Upper lobe of right lung (tissue), 1 donor: Measurements from ENCODE around the gene KRT2. TPM values are rescaled to one million over a fixed set of nuclear protein-coding genes. Genes with fewer than 3 reads are reported as not detected.

Source experiments
- ATAC-seq: fragments of 200-7000 bp; cut with Tn5 transposase; one replicate; pipeline ENCODE4 v1.9.1; 2020; ENCODE audit warnings: mild to moderate bottlenecking, moderate library complexity
- DNase-seq: peaks from one replicate; pipeline ENCODE4 v3.0.0-alpha.2; 2020
- H3K27ac ChIP-seq: fragments of 200-600 bp; one replicate; pipeline ENCODE4 v1.8.0; 2022
- H3K27me3 ChIP-seq: fragments of 200-600 bp; one replicate; pipeline ENCODE4 v1.8.0; 2022; ENCODE audit warnings: mild to moderate bottlenecking
- H3K36me3 ChIP-seq: fragments of 200-600 bp; one replicate; pipeline ENCODE4 v1.8.0; 2022
- H3K4me1 ChIP-seq: fragments of 200-600 bp; one replicate; pipeline ENCODE4 v1.8.0; 2022
- H3K4me3 ChIP-seq: fragments of 200-600 bp; one replicate; pipeline ENCODE4 v1.8.0; 2022; ENCODE audit warnings: mild to moderate bottlenecking
- H3K9me3 ChIP-seq: fragments of 200-600 bp; one replicate; pipeline ENCODE4 v1.8.0; 2022
- CTCF ChIP-seq: fragments of 200-600 bp; IDR thresholded peaks from one replicate; pipeline ENCODE4 v1.8.0; 2022; ENCODE audit warnings: antibody characterized with exemption
- intact Hi-C: fragments of 100-400 bp; cut with DNase I; formaldehyde crosslinking; loops from one replicate; pipeline ENCODE4 v1.11.0; 2022
- total RNA-seq: library from RNA; stranded (reverse); fragmentation: NEBNext Ultra II Directional; extraction: Animal tissue kit (Norgen Biotek cat#: 25700); gene quantifications from one replicate; pipeline ENCODE4 v1.2.1, GENCODE V29; 2021
- donor health status: DM: no; HTN: yes; CAD: no; lungs with severe emphysema.

Gene KRT2
- total RNA-seq, 1 donor from 2014 or later, result not detected

DNA sequence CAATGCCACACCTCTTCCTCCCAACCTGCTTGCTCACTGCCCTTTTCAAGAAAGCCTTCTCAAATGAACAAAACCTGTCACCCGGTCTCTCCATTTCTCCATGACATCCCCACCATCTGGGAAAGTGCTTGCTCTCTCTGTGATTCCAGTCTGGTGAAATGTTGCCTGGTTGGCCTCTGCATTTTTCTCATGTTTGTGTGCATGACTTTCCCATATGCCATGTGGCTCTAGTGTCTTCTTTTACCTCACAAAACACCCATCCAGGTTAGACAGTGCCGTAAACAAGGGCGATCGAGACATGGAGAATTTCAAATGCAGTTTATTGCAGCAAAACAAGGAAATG lies 22.4 kb upstream of the KRT2 start:
- TF ChIP-seq CTCF, result no peak
- Histone ChIP-seq H3K36me3 (no peaks in the 10 kb centered on the region), H3K27me3 (no peaks in the 10 kb centered on the region), H3K9me3 (no peaks in the 10 kb centered on the region), H3K4me1 (no peaks in the 10 kb centered on the region), H3K4me3 (no peak overlapping the region), H3K27ac (no peak overlapping the region)
- ATAC-seq (no peak), DNase-seq (no peak)
- intact Hi-C loops, result no loop called here

DNA sequence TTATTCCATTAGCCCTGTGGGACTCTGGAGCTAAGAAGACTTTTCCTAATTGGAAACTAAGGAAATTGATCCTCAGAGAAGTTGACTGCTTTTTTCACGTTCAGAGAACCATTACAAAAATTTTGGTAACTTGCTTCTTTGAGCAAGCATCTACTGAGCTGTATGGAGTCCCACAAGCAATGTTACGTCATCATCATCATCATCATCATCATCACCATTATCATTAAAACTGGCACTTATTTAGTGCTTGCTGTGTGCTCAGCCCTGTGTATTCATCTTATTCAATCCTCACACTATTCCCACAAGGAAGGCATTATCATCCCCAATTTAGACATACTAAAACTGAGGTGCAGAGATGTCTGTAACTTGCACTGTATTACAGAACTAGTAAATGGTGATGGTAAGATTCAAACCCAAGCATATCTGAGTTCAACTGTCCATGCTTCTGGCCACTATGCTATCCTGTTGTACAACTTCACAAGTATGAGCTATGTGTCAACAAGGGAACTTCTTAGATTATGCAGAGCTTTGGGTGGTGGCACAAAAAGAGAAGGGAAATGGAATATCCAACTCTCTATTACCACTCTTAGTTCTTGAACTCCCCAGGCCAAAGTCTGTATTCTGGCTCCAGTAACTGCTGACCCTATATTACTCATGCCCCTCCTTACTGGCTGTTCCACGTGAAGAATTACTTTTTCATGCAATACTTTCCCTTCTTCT lies 21.9 kb upstream of the KRT2 start:
- DNase-seq (no peak), ATAC-seq (no peak)
- intact Hi-C loops, result no loop called here

DNA sequence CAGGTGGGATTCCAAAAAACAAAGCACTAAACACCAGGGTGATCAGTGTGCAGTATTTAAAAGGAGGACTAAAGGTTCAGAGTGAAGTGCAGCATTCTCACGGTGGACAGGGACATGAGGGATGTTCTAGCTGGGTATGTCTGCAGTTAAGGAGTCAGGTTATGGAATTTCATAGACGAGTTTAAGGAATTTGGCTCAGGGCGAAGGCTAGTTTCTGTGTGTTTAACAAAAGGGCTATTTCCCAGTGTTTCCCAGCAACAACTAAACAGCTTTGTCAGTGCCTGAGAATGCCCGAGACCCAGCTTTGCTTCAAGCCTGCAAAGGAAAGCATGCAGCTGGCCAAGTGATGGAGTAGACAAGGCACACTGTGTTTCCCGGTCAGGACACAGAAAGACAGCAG lies 21.2 kb upstream of the KRT2 start:
- Histone ChIP-seq H3K36me3 (no peaks in the 10 kb centered on the region), H3K9me3 (no peaks in the 10 kb centered on the region), H3K4me1 (no peaks in the 10 kb centered on the region), H3K27me3 (no peaks in the 10 kb centered on the region), H3K4me3 (no peak overlapping the region), H3K27ac (no peak overlapping the region)
- no peak for TF ChIP-seq CTCF
- no peak for ATAC-seq
- DNase-seq, result no peak
- intact Hi-C loops, result no loop called here

More for the DNA sequence above, 21.9 kb upstream of the KRT2 start:
- Histone ChIP-seq H3K4me3 (no peak overlapping the region), H3K36me3 (no peaks in the 10 kb centered on the region), H3K27ac (no peak overlapping the region), H3K9me3 (no peaks in the 10 kb centered on the region), H3K27me3 (no peaks in the 10 kb centered on the region), H3K4me1 (no peaks in the 10 kb centered on the region)
- TF ChIP-seq CTCF, result no peak

GRCh38 chr12:52672321-52672933 lies 20.4 kb upstream of the KRT2 start:
- intact Hi-C loops, result no loop called here

GRCh38 chr12:52670961-52671360 lies 18.9 kb upstream of the KRT2 start:
- Histone ChIP-seq H3K9me3 (no peaks in the 10 kb centered on the region), H3K4me3 (no peak overlapping the region), H3K27ac (no peak overlapping the region), H3K4me1 (no peaks in the 10 kb centered on the region), H3K36me3 (no peaks in the 10 kb centered on the region), H3K27me3 (peaks cover 1% of the 10 kb centered on the region)
- TF ChIP-seq CTCF, result no peak
- no peak for DNase-seq
- intact Hi-C loops, result loop anchor here (1.0 kb wide), 1 partner anchor 8 kb away; no protein-coding TSS in a partner anchor
- ATAC-seq, result no peak

More at GRCh38 chr12:52672321-52672933, 20.4 kb upstream of the KRT2 start:
- Histone ChIP-seq H3K36me3 (no peaks in the 10 kb centered on the region), H3K4me1 (no peaks in the 10 kb centered on the region), H3K4me3 (no peak overlapping the region), H3K9me3 (no peaks in the 10 kb centered on the region), H3K27me3 (no peaks in the 10 kb centered on the region), H3K27ac (no peak overlapping the region)
- DNase-seq, result no peak
- no peak for ATAC-seq
- no peak for TF ChIP-seq CTCF
